ENCODE results near the gene SPATA7.
"Not testable (repeated sequence)": the region's sequence is repeated elsewhere in the genome, so short reads cannot be mapped to it uniquely, and the experiment has no call there.

Gene SPATA7

GRCh38 chr14:88385212-88386101 lies at the start of gene SPATA7:
Gene SPATA7 (plus strand): TSS chr14:88385657. CDS start chr14:88385819, 162 bp downstream.
- FAIRE-seq = no peak

DNA sequence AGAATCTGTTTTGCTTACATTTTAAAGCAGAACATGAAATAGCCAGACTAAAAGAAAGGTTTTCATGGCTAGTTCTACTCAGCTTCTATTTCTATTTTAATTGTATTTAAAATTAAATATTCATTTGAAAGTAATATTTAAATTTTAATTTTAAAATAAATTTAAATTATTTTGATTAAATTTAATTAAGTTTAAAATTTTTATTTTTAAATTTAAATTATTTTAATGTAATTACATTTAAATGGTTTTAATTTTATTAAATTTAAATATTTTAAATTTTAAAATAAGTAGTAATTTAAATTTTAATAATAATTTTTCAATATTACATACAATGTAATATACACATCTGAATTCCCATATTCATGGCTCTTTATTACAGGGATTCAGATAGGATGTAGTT lies 45.1 kb upstream of the SPATA7 start:
- peak; percentile 99 for FAIRE-seq

DNA sequence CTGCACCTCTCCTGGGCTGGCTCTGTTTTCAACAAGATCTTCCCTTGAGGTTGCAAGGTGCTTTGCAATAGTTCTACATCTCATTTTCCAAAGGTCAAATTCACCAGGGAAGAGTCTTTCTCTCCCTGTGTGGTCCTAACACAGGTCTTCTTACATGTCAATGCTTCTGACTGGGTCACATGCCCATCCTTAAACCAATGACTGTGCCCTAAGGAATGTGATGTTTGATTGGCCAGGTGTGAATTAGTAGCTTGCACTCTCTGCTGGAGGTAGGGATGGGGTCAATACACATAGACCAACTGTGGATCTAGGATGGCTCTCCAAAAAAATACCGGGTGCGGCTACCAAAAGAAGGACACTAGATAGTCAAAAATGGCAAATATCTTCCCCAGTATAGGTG lies 42.5 kb upstream of the SPATA7 start:
- no peak for FAIRE-seq

- FAIRE-seq = no peak
Observed at GRCh38 chr14:88346048-88346639, 39.3 kb upstream of the SPATA7 start.

GRCh38 chr14:88348546-88348945 lies 36.9 kb upstream of the SPATA7 start:
- FAIRE-seq = no peak

DNA sequence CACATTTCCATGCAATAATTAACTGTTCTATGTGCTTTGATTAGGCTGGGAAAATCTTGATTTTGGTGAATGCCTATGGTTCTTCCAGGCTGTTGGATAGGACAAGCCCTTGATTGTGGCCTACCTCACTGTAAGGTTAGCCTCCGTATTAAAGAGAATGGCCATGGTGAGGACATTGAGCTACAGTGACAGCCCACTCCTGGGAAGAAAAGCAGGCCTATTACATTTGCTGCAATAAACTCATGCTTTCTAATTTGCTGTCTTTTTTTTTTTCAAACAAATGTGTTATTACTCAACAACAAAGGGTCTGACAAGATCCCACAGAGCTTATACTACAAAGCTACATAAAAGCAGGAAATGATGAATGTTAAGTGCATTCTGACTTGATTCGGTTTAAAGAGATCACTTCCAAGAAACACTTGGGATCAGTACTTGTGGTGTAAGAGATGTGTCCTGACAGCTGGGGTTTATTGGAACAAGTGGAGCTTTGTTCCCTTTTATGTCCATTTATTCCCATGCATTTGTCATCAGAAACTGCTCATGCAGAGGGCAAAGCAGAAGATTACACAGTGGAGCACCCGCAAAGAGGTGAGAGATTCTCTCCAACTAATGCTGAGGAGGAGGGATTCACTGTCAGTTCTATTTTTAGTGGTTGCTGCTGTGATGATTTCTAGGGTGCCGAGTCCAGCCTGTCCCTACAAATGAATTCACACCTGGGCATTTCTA lies 33.3 kb upstream of the SPATA7 start:
- FAIRE-seq = no peak

- no peak for FAIRE-seq
Observed at GRCh38 chr14:88352698-88353097, 32.8 kb upstream of the SPATA7 start.

DNA sequence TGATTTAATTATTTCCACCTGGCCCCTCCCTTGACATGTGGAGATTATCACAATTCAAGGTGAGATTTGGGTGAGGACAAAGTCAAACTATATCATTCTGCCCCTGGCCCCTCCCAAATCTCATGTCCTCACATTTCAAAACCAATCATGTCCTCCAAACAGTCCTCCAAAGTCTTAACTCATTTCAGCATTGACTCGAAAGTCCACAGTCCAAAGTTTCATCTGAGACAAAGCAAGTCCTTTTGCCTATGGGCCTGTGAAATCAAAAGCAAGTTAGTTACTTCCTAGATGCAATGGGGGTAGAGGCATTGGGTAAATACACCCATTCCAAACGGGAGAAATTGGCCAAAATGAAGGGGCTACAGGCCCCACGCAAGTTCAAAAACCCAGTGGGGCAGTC lies 31.1 kb upstream of the SPATA7 start:
- no peak for FAIRE-seq

DNA sequence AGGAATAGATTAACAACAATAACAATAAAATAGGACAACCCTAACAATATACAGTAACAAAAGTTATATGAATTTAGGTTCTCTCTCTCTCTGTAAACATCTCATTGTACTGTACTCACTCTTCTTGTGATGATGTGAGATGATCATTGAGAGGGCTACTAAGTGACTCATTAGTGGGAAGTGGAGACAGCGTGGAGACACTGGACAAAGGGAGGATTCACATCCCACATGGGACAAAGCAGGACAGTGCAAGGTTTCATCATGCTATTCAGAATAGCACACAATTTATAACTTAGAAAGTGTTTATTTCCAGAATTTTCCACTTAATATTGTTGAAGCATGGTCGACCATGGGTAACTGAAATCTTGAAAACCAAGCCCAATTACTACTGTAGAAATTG lies 26.0 kb upstream of the SPATA7 start:
- FAIRE-seq = no peak

- no peak for FAIRE-seq
Observed at GRCh38 chr14:88363644-88364043, 21.8 kb upstream of the SPATA7 start.

DNA sequence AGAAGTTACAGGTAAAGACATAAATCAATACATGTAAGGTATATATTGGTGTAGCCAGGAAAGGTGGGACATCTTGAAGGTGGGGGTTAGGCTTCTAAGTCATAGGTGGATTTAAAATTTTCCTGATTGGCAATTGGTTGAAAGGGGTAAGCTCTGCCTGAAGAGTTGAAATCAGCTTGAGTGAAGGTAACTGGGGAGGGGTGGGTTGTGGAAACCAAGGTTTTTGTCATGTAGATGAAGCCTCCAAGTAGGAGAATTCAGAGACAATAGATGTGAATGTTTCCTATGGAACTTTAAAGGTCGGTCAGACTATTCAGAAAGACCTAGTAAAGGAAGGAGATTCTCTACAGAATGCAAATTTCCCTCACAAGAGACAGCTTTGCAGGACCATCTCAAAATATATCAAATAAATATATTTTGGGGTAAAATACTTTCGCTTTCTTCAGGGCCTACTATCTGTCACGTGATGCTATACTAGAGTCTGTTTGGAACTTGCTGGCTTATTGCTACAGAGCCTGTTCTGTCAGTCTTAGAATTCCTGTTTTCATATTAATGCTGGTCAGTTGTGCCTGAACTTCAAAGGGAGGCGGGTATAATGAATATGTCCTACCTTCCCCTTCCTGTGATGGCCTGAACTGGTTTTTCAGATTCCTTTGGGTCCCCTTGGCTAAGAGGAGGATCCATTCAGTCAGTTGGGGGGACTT lies 20.6 kb upstream of the SPATA7 start:
- FAIRE-seq = no peak

- FAIRE-seq = no peak
Observed at GRCh38 chr14:88369496-88369895, 16.0 kb upstream of the SPATA7 start.

GRCh38 chr14:88379706-88380343 lies 5.6 kb upstream of the SPATA7 start:
- no peak for FAIRE-seq

DNA sequence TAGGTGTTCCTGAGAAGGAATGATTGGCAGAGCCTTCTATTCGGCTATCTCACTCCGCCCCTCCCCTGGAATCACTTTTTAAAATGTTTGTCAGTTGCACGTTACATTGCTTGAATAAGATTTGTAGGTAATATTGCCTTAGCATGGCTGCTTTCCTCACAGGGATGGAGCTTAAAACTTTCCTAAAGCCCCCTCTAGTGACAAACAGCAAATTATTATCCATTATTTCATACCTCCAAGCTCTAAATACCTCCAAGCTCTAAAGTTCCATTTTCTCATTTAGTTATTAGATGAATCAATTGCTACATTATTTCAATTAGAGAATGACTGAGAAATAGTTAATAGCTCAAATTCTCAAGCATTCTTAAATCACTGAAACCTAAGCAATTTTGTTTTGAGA lies 5.1 kb upstream of the SPATA7 start:
- peak; percentile 80 for FAIRE-seq

GRCh38 chr14:88381634-88382033 lies 3.8 kb upstream of the SPATA7 start:
- not testable (repeated sequence) for FAIRE-seq

- FAIRE-seq = no peak
Observed at GRCh38 chr14:88384718-88385117, 739 bp upstream of the SPATA7 start.

DNA sequence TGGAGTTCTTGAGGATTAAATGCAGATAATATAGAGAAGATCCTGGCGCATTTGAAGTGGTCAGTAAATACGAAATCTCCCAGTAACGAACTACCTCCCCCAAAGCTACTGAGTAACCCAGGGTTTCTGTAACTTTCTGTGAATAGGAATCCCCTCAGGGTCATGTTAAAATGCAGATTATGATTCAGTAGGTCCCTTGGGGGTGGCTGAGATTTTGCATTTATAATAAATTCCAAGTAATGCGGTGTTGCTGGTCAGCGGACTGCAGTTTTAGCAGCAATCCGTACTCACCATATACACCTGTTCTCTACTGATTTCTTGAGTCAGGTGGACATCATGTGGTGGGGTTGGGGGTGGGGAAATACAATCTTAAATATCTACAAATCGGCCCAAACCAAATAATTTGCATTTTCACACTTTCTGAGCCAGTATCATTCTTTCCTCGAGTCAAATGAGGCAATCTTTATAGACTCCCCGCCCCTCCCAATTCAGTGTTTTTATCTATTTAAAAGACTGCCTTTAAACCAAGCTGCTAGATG lies 868 bp downstream of the SPATA7 start:
- no peak for FAIRE-seq

- no peak for FAIRE-seq
Observed at GRCh38 chr14:88388741-88389282, 3.4 kb downstream of the SPATA7 start.

GRCh38 chr14:88392609-88393008 lies 7.2 kb downstream of the SPATA7 start:
- FAIRE-seq = peak; percentile 23

DNA sequence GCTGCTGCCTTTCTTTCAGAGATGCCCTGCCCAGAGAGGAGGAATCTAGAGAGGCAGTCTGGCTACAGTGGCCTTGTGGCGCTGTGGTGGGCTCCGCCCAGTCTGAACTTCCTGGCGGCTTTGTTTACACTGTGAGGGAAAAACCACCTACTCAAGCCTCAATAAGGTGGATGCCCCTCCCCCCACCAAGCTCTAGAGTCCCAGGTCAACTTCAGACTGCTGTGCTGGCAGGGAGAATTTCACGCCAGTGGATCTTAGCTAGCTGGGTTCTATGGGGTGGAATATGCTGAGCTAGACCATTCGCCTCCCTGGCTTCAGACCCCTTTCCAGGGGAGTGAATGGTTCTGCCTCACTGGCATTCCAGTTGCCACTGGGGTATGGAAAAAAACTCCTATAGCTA lies 25.6 kb downstream of the SPATA7 start:
- no peak for FAIRE-seq

- FAIRE-seq = no peak
Observed at GRCh38 chr14:88417594-88417993, 32.1 kb downstream of the SPATA7 start.

DNA sequence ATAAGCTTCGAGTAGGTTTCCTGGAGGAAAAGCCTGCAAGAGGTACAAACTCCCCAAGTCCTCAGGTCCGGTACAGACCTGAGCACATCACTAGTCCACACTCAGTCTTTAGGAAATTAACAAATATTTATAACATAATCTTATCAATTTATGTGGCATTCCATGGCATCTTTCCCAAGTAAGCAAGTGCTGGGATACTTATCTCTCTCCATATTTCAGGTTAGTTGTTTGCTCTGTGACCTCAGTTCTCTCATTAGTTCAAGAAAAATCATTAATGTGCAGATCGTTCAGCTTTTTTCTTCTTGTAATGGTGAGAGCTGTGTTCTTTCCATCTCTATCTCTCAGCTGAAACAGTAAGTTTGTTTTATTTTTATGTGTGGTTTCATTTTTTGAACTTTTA lies 34.7 kb downstream of the SPATA7 start:
- FAIRE-seq = no peak
